Measurements from ENCODE around the gene CREB5.

DNA sequence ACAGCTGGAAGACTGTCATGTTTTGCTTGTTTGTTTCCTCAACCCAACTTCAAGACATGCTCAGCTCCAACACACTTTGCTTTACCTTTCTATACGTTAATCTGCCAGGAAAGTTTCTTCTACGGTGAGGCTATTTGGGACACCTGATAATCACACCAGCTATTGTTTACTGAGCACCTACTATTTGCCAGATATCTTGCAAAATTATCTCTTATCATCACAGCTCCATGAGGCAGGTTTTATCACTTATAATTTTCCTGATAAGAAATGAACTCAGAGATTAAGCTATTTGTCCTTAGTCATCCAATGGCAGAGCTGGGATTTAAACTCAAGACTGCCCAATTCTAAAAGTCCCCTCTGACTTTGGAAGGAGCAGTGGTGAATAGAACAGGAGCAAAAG is 117.4 kb downstream of the CREB5 start:
- TF ChIP-seq CTCF (IDR thresholded peaks at IDR 0.05) (no peak), POLR2A (IDR thresholded peaks at IDR 0.05) (no peak)
